ENCODE results near the gene MAPT.
"Not testable (repeated sequence)": the region's sequence is repeated elsewhere in the genome, so short reads cannot be mapped to it uniquely, and the experiment has no call there.

The MAPT gene

GRCh38 chr17:45994987-45995386 lies 100.6 kb downstream of the MAPT start:
- no peak for DNase-seq (ENCODE audit: low read depth)

- DNase-seq (ENCODE audit: low read depth) = no peak
These were observed 101.4 kb downstream of the MAPT start for GRCh38 chr17:45995627-45996270.

GRCh38 chr17:45996282-45996937 lies 102.1 kb downstream of the MAPT start:
- DNase-seq (ENCODE audit: low read depth) = no peak

- DNase-seq (ENCODE audit: low read depth) = no peak
These were observed 102.8 kb downstream of the MAPT start for GRCh38 chr17:45997166-45997565.

GRCh38 chr17:45997624-45998023 lies 103.3 kb downstream of the MAPT start:
- DNase-seq (ENCODE audit: low read depth) = no peak

GRCh38 chr17:45998987-45999899 lies 104.9 kb downstream of the MAPT start, which contains the start of gene STH:
Gene STH, plus strand, starts transcription at chr17:45999250. Its CDS starts 30 bp downstream, at chr17:45999280.
- no peak for DNase-seq (ENCODE audit: low read depth)

GRCh38 chr17:45999900-46000290 lies 105.5 kb downstream of the MAPT start:
- DNase-seq (ENCODE audit: low read depth) = no peak

GRCh38 chr17:46000292-46000691 lies 105.9 kb downstream of the MAPT start:
- no peak for DNase-seq (ENCODE audit: low read depth)

GRCh38 chr17:46000757-46001156 lies 106.4 kb downstream of the MAPT start:
- no peak for DNase-seq (ENCODE audit: low read depth)

- DNase-seq (ENCODE audit: low read depth) = no peak
These were observed 107.3 kb downstream of the MAPT start for GRCh38 chr17:46001390-46002310.

- DNase-seq (ENCODE audit: low read depth) = peak; percentile 52
These were observed 108.1 kb downstream of the MAPT start for GRCh38 chr17:46002311-46002972.

- DNase-seq (ENCODE audit: low read depth) = no peak
These were observed 108.6 kb downstream of the MAPT start for GRCh38 chr17:46002973-46003316.

- DNase-seq (ENCODE audit: low read depth) = no peak
These were observed 109.8 kb downstream of the MAPT start for GRCh38 chr17:46003907-46004748.

- DNase-seq (ENCODE audit: low read depth) = not testable (repeated sequence)
These were observed 111.7 kb downstream of the MAPT start for GRCh38 chr17:46006082-46006481.

GRCh38 chr17:46007461-46007965 lies 113.2 kb downstream of the MAPT start:
- no peak for DNase-seq (ENCODE audit: low read depth)

GRCh38 chr17:46008591-46008990 lies 114.2 kb downstream of the MAPT start:
- DNase-seq (ENCODE audit: low read depth) = no peak

GRCh38 chr17:46009681-46010596 lies 115.6 kb downstream of the MAPT start:
- DNase-seq (ENCODE audit: low read depth) = no peak

- DNase-seq (ENCODE audit: low read depth) = no peak
These were observed 116.3 kb downstream of the MAPT start for GRCh38 chr17:46010597-46011186.
